Measurements from ENCODE around the gene NCOA6.
"Not testable (repeated sequence)": the region's sequence is repeated elsewhere in the genome, so short reads cannot be mapped to it uniquely, and the experiment has no call there.

NCOA6 gene

DNA sequence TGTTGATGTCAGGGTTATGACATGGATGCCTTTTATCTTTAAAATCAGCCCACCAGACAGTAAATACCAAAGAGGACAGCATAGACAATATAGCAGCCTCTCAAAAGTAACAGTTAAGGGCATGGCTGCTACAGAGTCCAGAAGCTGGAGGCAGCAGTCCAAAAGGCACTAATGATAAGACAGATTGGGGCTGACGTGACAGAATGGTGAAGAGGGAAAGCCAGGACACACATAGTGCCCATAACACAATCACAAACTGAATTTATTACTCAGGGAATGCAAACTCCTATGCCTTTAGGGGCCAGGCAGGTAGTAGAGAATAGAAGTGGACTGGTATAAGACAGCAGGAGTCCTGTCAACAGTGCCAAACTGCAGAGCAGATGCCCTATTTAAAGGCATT is 80.6 kb downstream of the NCOA6 start:
- no peak for DNase-seq (ENCODE audit: insufficient read length, low spot score)
- FAIRE-seq: no peak
- no peak for TF ChIP-seq POLR2A (IDR thresholded peaks at IDR 0.05; ENCODE audit: low read depth, low read length)

DNA sequence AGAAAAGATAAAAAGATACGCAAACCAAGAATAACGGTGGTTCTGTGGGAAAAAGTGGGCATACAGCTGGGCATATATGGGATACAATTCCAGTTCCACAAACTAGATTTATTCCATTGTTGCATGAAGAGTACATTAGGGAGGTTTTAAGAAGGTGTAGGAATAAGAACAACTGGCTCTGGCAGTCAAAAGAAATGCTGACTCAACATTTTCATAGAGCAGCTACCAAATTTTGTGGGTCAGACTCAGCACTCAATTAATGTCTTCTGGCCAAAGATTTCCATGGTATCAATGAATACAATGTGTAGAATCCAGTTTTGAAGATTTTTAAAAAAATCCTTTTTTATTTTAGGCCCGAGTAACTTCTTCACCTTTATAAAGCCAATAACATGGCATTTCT is 81.1 kb downstream of the NCOA6 start:
- TF ChIP-seq POLR2A (IDR thresholded peaks at IDR 0.05; ENCODE audit: low read depth, low read length): no peak
- DNase-seq (ENCODE audit: insufficient read length, low spot score) (no peak), FAIRE-seq (no peak)

DNA sequence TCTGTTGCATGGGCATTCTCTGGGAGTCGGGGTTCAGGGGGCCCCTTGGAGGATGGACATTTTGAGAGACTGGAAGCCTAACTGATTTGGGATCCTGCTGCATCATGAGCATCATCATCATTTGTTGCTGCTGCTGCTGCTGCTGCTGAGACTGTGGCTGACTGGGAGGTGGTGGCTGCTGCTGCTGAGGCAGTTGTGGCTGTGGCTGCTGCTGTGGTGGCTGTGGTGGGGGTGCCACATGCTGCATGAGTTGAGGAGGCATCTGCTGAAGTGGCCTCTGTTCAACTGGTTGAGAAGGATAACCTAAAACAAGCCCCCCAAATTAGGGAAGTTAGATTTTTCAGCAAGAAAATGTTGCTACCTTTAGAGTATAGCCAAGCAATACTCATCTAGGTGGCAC is 82.4 kb downstream of the NCOA6 start:
- FAIRE-seq: no peak
- DNase-seq (ENCODE audit: insufficient read length, low spot score): no peak

DNA sequence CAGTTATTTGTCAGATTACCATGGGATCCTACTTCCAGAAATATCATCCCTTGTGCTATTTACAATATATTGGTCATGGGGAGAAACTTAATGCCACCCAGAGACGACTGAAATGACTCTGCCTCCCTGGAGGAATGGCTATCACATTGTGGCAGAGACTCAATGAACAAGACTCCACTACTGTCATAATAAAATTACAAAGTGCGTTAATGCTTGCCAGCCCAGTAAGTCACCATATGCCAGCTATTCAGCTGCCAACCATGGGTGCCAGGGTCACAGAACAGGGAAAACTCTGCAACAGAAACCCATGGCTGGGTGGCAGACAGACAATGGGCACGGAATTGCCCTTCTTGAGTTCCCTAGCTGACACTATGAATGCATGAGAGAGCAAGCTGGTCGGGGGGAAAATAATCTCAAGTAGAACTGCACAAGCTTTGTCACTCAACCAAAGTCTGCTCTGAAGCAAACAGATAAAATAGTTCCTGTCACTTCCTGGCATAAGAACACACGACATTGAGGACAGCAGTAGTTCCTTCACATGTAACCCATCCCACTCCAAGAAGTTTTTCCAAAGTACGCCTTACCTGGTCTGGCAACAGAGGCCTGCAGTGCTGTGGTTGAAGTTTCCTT is 89.2 kb downstream of the NCOA6 start:
- no peak for TF ChIP-seq POLR2A (IDR thresholded peaks at IDR 0.05; ENCODE audit: low read depth, low read length)
- no peak for FAIRE-seq

More for the DNA sequence above, 82.4 kb downstream of the NCOA6 start:
- TF ChIP-seq POLR2A (IDR thresholded peaks at IDR 0.05; ENCODE audit: low read depth, low read length): no peak

DNA sequence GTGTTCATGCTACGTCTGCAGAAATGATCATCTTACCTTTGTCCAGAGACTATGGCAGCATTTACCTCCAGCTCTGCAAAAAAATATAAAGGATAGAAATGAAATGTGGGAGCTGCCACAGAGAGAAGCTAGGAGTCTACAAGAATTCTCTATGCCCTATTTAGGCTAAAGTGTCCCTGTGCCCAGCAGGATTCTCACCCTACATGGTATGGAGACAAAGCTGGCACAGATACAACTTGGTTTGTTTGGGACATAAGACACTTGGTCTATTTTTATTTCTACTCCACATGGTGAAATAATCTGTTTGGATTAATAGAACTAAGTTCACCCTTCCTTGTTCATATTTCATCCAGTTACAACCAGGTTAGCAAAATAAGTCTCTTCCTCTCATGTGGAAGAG is 92.9 kb downstream of the NCOA6 start:
- FAIRE-seq (no peak), DNase-seq (ENCODE audit: insufficient read length, low spot score) (no peak)
- TF ChIP-seq POLR2A (IDR thresholded peaks at IDR 0.05; ENCODE audit: low read depth, low read length): no peak

More for the DNA sequence above, 89.2 kb downstream of the NCOA6 start:
- DNase-seq (ENCODE audit: insufficient read length, low spot score): no peak

DNA sequence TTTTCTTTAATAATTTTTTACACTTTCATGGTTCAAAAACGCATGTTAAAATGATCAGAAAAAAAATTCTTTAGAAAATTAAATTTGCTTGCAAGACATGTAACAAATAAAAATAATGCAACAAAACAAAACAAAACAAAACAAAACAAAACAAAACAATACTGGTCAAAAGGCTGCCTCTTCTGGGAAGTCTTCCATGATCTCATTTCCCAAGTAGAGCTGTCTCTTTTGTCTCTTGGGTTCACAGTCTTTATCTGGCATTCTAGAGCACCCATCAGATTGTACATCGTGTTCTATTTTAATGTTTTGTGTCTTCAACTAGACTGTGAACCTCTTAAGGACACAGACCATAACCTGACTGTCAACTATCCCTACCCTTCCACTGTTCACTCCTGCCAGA is 96.0 kb downstream of the NCOA6 start:
- no peak for TF ChIP-seq POLR2A (IDR thresholded peaks at IDR 0.05; ENCODE audit: low read depth, low read length)
- no peak for FAIRE-seq
- DNase-seq (ENCODE audit: insufficient read length, low spot score): no peak

DNA sequence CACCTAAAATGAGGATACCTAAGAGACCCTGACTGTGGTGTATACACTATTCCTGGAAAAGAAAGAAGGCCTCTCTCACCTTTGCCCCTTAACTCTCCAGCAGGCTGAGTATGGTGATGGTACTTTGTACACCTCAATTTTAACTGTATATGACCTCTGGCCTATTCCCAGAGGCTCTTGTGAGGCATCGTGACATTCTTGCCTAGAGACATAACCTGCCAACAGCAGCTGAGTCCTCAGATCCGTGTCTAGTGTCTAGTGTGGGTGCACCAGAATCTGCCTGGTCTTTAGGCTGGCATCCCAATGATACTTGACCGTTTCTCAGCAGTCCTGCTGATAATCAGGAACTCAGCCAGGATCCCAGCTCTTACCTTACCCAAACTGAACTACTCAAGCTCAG is 101.3 kb downstream of the NCOA6 start:
- DNase-seq (ENCODE audit: insufficient read length, low spot score) (no peak), FAIRE-seq (no peak)
- TF ChIP-seq POLR2A (IDR thresholded peaks at IDR 0.05; ENCODE audit: low read depth, low read length): no peak

DNA sequence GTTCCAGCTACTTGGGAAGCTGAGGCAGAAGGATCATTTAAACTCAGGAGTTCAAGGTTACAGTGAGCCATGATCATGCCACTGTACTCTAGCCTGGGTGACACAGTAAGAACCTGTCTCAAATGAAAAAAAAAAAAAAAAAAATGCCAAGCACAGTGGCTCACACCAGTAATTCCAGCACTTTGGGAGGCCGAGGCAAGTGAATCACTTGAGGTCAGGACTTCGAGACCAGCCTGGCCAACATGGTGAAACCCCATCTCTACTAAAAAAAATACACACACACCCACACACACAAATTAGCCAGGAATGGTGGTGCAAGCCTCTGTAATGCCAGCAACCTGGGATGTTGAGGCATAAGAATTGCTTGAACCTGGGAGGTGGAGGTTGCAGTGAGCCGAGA is 102.9 kb downstream of the NCOA6 start:
- DNase-seq (ENCODE audit: insufficient read length, low spot score); FAIRE-seq: not testable (repeated sequence)

DNA sequence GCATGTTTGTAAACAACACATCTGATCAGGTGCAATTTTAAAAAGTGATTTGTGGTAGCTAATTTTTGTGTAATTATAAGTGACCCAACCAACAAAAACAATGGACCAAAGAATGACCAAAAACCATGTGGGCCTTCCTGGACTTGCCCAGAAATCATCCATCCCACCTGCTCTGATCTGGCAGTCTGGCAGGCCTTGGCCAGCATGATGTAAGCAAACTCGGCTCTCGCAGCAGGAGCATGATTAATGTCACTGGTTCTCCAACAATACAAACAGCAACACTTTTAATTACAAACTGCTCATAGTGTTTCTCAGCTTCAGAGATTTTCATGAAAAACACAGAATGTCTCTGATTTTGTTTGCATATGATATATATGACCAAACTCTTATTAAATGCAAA is 105.2 kb downstream of the NCOA6 start:
- TF ChIP-seq POLR2A (IDR thresholded peaks at IDR 0.05; ENCODE audit: low read depth, low read length): no peak
- DNase-seq (ENCODE audit: insufficient read length, low spot score) (no peak), FAIRE-seq (no peak)

DNA sequence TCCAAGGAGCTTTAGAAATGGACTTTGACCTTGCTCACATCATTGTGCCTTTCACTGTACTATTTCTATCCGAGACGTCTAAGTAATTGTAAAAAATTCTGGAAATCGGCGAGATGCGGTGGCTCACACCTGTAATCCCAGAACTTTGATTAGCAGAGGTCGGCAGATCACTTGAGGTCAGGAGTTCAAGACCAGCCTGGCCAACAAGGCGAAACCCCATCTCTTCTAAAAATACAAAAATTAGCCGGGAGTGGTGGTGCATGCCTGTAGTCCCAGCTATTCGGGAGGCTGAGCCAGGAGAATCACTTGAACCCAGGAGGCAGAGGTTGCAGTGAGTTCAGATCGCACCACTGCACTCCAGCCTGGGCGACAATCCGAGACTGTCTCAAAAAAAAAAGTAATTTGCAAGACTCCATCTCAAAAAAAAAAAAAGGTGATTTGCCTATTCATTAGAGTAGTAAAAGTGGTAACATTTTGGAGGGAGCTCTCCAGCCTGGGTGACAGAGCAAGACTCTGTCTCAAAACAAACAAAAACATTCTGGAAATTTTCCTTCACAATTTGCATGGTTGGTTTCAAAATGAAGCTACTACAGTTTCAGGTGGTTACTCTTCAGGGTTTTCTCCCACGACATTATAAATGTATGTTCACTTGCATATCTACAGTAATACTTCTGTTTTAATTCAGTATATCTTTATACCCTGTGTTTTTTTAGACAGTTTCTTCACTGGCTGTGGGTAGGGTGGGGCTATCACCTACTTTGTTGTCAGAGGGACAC is 106.0 kb downstream of the NCOA6 start:
- DNase-seq (ENCODE audit: insufficient read length, low spot score); FAIRE-seq: not testable (repeated sequence)

DNA sequence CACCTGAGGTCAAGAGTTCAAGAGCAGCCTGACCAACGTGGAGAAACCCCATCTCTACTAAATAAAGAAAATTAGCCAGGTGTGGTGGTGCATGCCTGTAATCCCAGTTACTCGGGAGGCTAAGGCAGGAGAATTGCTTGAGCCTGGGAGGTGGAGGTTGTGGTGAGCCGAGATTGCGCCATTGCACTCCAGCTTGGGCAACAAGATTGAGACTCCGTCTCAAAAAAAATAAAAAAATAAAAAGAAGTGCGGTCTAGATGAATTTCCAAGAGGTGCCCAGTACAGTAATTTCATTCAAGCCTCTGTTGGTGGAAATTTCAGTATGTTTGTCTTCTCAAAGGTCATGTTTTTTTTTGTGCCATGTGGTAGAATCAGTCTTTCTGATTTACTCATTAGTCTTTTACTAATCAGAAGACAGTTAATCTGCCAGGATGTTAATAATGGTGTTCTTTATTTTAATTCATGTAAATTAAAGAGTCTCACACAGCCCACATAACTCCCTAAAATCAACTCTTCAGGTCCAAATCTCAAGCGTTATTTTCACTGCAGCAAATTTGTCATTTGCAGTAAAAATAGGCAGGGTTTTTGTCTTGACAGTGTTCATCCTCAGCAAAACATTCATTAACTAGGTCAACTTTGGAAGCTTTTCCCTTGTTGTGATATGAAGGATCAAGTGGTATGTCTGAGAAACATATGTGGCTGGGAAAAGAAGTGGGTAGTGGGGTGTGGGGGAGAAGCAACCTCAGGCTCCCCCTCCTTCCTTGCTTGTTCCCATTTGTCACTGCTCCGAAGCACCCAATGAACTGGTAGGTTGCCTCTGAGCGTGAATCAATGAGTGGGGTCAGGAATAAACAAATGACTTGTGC is 108.0 kb downstream of the NCOA6 start:
- FAIRE-seq: no peak
- TF ChIP-seq POLR2A (IDR thresholded peaks at IDR 0.05; ENCODE audit: low read depth, low read length): no peak
- DNase-seq (ENCODE audit: insufficient read length, low spot score): no peak

DNA sequence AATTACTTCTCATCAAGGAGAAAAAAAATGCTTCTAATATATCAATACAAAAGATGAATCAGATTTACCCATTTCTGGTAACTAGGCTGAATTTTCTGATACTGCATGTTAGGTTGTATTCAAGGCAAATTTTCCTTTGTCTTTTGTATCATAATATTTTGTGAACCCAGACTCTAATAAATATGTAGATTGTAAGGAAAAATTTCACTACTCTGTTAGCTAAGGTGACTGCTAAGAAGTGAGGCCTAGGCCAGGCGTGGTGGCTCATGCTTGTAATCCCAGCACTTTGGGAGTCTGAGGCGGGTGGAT is 108.6 kb downstream of the NCOA6 start:
- no peak for DNase-seq (ENCODE audit: insufficient read length, low spot score)
- TF ChIP-seq POLR2A (IDR thresholded peaks at IDR 0.05; ENCODE audit: low read depth, low read length): no peak
- no peak for FAIRE-seq

DNA sequence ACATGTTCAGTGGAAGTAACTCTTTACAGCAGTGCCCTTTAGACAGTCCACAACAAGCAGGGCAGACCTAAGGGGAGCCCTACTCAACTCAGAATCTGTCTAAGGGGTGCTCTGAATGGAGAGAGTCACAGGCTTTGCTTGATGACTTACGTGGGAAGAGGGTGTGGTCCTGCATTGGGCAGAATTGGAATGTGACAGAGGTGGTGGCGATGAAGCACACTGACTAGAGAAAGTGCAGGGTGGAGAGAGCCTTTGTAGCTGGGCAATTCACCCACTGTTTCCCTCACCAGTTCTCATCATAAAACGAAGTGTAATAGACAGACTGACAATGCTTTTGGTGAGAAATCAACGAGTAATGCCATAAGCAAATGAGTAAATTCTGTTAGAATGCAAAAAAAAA is 110.1 kb downstream of the NCOA6 start:
- no peak for FAIRE-seq

DNA sequence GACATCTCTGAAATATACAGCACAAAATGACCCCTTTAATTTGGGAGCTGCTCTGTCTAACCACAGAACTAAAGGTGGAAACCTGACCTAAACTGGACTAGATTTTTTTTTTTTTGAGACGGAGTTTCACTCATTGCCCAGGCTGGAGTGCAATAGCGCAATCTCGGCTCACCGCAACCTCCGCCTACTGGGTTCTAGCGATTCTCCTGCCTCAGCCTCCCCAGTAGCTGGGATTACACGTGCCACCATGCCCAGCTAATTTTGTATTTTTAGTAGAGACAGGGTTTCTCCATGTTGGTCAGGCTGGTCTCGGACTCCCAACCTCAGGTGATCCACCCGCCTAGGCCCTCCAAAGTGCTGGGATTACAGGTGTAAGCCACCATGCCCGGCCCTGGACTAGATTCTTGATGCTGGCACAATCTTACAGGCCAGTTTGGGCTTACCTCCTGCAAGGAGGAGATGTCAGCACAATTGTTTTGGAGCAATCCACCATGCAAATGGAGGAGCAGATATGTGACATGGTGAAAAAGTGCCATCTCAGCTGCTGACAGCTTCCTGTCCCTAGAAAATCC is 111.4 kb downstream of the NCOA6 start:
- not testable (repeated sequence) for FAIRE-seq; DNase-seq (ENCODE audit: insufficient read length, low spot score)

More for the DNA sequence above, 110.1 kb downstream of the NCOA6 start:
- DNase-seq (ENCODE audit: insufficient read length, low spot score): no peak
- no peak for TF ChIP-seq POLR2A (IDR thresholded peaks at IDR 0.05; ENCODE audit: low read depth, low read length)
